PC-3 (cell line): Measurements from ENCODE around the gene ZNF516. TPM values are rescaled to one million over a fixed set of nuclear protein-coding genes. Genes with fewer than 3 reads are reported as not detected.

Experiments
- ATAC-seq: fragments of 200-7000 bp; cut with Tn5 transposase; 2 replicates; pipeline ENCODE4 v1.9.1; 2020; ENCODE audit warnings: mild to moderate bottlenecking, moderate library complexity
- BruUV-seq: library from RNA; stranded (reverse); fragments of 400-500 nt; replicated peaks from 2 replicates; lab custom pipeline; 2021; lab: Mats Ljungman, UMichigan
- CTCF ChIA-PET: fragments of 300-600 bp; sonication (Branson Sonifier 250); formaldehyde crosslinking; loops from one replicate; lab custom pipeline; 2022; ENCODE audit warnings: antibody characterized with exemption; lab: Charles Lee
- POLR2A ChIA-PET: fragments of 300-600 bp; sonication (Branson Sonifier 250); formaldehyde crosslinking; loops from one replicate; lab custom pipeline; 2022; ENCODE audit warnings: antibody characterized with exemption; ENCODE audit not compliant: unreplicated experiment; lab: Charles Lee
- DNase-seq: peaks from one replicate; pipeline ENCODE4 v3.0.0-alpha.2; 2015
- H2AFZ ChIP-seq: fragments of 300-600 bp; sonication (generic); 2 replicates; pipeline ENCODE4 v1.6.0; 2016; ENCODE audit warnings: antibody characterized with exemption, low read length
- H3F3A ChIP-seq: fragments of 300-600 bp; sonication (generic); one replicate; pipeline ENCODE4 v1.6.0; 2017; ENCODE audit warnings: antibody characterized with exemption, low read length, control low read depth, mild to moderate bottlenecking; ENCODE audit not compliant: unreplicated experiment
- H3K27ac ChIP-seq: fragments of 300-600 bp; sonication (generic); 2 replicates; pipeline ENCODE4 v1.5.1; 2016; ENCODE audit warnings: mild to moderate bottlenecking, low read length
- H3K27me3 ChIP-seq: fragments of 300-600 bp; sonication (generic); 2 replicates; pipeline ENCODE4 v1.6.1; 2016; ENCODE audit warnings: low read length, mixed read lengths
- H3K36me3 ChIP-seq: fragments of 300-600 bp; sonication (generic); 2 replicates; pipeline ENCODE4 v1.6.1; 2016; ENCODE audit warnings: low read depth, mixed run types, low read length, mixed read lengths
- H3K4me1 ChIP-seq: fragments of 300-600 bp; sonication (generic); 2 replicates; pipeline ENCODE4 v1.5.1; 2016; ENCODE audit warnings: low read length; ENCODE audit not compliant: insufficient read depth
- H3K4me2 ChIP-seq: fragments of 300-600 bp; sonication (generic); 2 replicates; pipeline ENCODE4 v1.6.0; 2016; ENCODE audit warnings: low read length
- H3K4me3 ChIP-seq: fragments of 300-600 bp; sonication (generic); 2 replicates; pipeline ENCODE4 v1.5.1; 2016; ENCODE audit warnings: mild to moderate bottlenecking, low read length, mixed read lengths
- H3K79me2 ChIP-seq: fragments of 300-600 bp; sonication (generic); 2 replicates; pipeline ENCODE4 v1.6.1; 2017; ENCODE audit warnings: low read length, mixed read lengths
- H3K9ac ChIP-seq: fragments of 300-600 bp; sonication (generic); 2 replicates; pipeline ENCODE4 v1.6.0; 2016; ENCODE audit warnings: mild to moderate bottlenecking, low read length
- H3K9me2 ChIP-seq: fragments of 300-600 bp; sonication (generic); replicated peaks from 2 replicates; pipeline ENCODE4 v1.6.1; 2016; ENCODE audit warnings: mixed run types, low read length, mixed read lengths
- H3K9me3 ChIP-seq: fragments of 300-600 bp; sonication (generic); 2 replicates; pipeline ENCODE4 v1.6.1; 2016; ENCODE audit warnings: low read length, mixed read lengths
- H4K20me1 ChIP-seq: fragments of 300-600 bp; sonication (generic); 2 replicates; pipeline ENCODE4 v1.6.1; 2016; ENCODE audit warnings: low read length, mixed read lengths
- EZH2 ChIP-seq: fragments of 300-600 bp; sonication (generic); IDR thresholded peaks from one replicate; pipeline ENCODE4 v1.6.1; 2017; ENCODE audit warnings: antibody characterized with exemption, mild to moderate bottlenecking, low read length; ENCODE audit not compliant: unreplicated experiment
- EZH2phosphoT487 ChIP-seq: fragments of 300-600 bp; sonication (generic); IDR thresholded peaks from 2 replicates; pipeline ENCODE4 v1.6.1; 2018; ENCODE audit warnings: mild to moderate bottlenecking, antibody characterized with exemption, low read length, borderline replicate concordance
- intact Hi-C: fragments of 100-400 bp; cut with micrococcal nuclease; formaldehyde crosslinking; loops from 2 replicates; pipeline ENCODE4 v1.9.0; 2023
- total RNA-seq: library from RNA; depleted of rRNA; stranded (reverse); fragments of >200 nt; gene quantifications from 2 replicates; pipeline ENCODE4 v1.2.3, GENCODE V29; 2014
- TF ChIP-seq, protein P1 (sequence below): fragments of 300-600 bp; sonication (generic); conservative IDR thresholded peaks from 2 replicates; pipeline ENCODE4 v1.5.1; 2017; ENCODE audit warnings: antibody characterized with exemption, low read depth, mild to moderate bottlenecking, low read length

The ZNF516 gene
- total RNA-seq, 1 experiment from 2014 or later, result 4.0 TPM

GRCh38 chr18:76532875-76533274, 37.8 kb upstream of the ZNF516 start:
- Histone ChIP-seq H3K27me3 (peaks cover 66% of the 10 kb centered on the region), H3K27ac (no peak overlapping the region), H3K79me2 (no peaks in the 10 kb centered on the region), H4K20me1 (no peaks in the 10 kb centered on the region), H3K9me2 (no peaks in the 10 kb centered on the region), H3K36me3 (no peaks in the 10 kb centered on the region), H3F3A (no peaks in the 10 kb centered on the region), H3K9ac (no peak overlapping the region), H3K4me3 (no peak overlapping the region), H2AFZ (no peak overlapping the region), H3K9me3 (no peaks in the 10 kb centered on the region), H3K4me2 (no peak overlapping the region), H3K4me1 (no peaks in the 10 kb centered on the region)
- TF ChIP-seq, protein P1, sequence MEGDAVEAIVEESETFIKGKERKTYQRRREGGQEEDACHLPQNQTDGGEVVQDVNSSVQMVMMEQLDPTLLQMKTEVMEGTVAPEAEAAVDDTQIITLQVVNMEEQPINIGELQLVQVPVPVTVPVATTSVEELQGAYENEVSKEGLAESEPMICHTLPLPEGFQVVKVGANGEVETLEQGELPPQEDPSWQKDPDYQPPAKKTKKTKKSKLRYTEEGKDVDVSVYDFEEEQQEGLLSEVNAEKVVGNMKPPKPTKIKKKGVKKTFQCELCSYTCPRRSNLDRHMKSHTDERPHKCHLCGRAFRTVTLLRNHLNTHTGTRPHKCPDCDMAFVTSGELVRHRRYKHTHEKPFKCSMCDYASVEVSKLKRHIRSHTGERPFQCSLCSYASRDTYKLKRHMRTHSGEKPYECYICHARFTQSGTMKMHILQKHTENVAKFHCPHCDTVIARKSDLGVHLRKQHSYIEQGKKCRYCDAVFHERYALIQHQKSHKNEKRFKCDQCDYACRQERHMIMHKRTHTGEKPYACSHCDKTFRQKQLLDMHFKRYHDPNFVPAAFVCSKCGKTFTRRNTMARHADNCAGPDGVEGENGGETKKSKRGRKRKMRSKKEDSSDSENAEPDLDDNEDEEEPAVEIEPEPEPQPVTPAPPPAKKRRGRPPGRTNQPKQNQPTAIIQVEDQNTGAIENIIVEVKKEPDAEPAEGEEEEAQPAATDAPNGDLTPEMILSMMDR, result no peak
- TF ChIP-seq EZH2 (no peak), EZH2phosphoT487 (no peak)
- no TSS peak for BruUV-seq
- intact Hi-C loops, result no loop called here
- no peak for ATAC-seq
- ChIA-PET CTCF (no interaction called here), POLR2A (no interaction called here)
- no peak for DNase-seq

- H3K9me3 ChIP-seq, result no peaks in the 10 kb centered on the region
- no peaks in the 10 kb centered on the region for H3F3A ChIP-seq
- no peaks in the 10 kb centered on the region for H3K79me2 ChIP-seq
- CTCF ChIA-PET, result no interaction called here
- no peaks in the 10 kb centered on the region for H4K20me1 ChIP-seq
- TF ChIP-seq EZH2phosphoT487 (no peak), EZH2 (no peak)
- TF ChIP-seq, protein P1, result no peak
- no peak overlapping the region for H3K4me3 ChIP-seq
- POLR2A ChIA-PET, result no interaction called here
- BruUV-seq, result no TSS peak
- no peak overlapping the region for H3K9ac ChIP-seq
- peaks cover 72% of the 10 kb centered on the region for H3K27me3 ChIP-seq
- no peak overlapping the region for H3K4me2 ChIP-seq
- DNase-seq (no peak), ATAC-seq (no peak)
- H3K4me1 ChIP-seq, result no peaks in the 10 kb centered on the region
- no peaks in the 10 kb centered on the region for H3K36me3 ChIP-seq
- H3K9me2 ChIP-seq, result no peaks in the 10 kb centered on the region
- H3K27ac ChIP-seq, result no peak overlapping the region
- H2AFZ ChIP-seq, result no peak overlapping the region
- intact Hi-C loops, result no loop called here
Measured at GRCh38 chr18:76530846-76531245, 35.8 kb upstream of the ZNF516 start.

GRCh38 chr18:76530391-76530790, 35.3 kb upstream of the ZNF516 start:
- Histone ChIP-seq H3K79me2 (no peaks in the 10 kb centered on the region), H3K4me2 (no peak overlapping the region), H3F3A (no peaks in the 10 kb centered on the region), H3K4me1 (no peaks in the 10 kb centered on the region), H3K9ac (no peak overlapping the region), H3K27me3 (peaks cover 72% of the 10 kb centered on the region), H2AFZ (no peak overlapping the region), H4K20me1 (no peaks in the 10 kb centered on the region), H3K9me2 (no peaks in the 10 kb centered on the region), H3K9me3 (no peaks in the 10 kb centered on the region), H3K4me3 (no peak overlapping the region), H3K27ac (no peak overlapping the region), H3K36me3 (no peaks in the 10 kb centered on the region)
- ChIA-PET CTCF (no interaction called here), POLR2A (no interaction called here)
- intact Hi-C loops, result no loop called here
- DNase-seq, result no peak
- TF ChIP-seq EZH2 (no peak), EZH2phosphoT487 (no peak)
- TF ChIP-seq, protein P1, result no peak
- no peak for ATAC-seq
- no TSS peak for BruUV-seq
